ENCODE measurements around the gene IGFBP3. TPM values are rescaled to one million over a fixed set of nuclear protein-coding genes. Genes with fewer than 3 reads are reported as not detected.
A peak's percentile ranks its signal among the peaks of the same experiment; 100 is the strongest.

Gene IGFBP3
- polyA plus RNA-seq (2013, experiment 1 of 2): 947 TPM
- 926 TPM for polyA plus RNA-seq (2013, experiment 2 of 2)

GRCh38 chr7:45920502-45921380 lies at the start of gene IGFBP3:
Gene IGFBP3 (minus strand): TSS chr7:45921272. CDS start chr7:45921140, 132 bp downstream.
- no peaks in the 10 kb centered on the region for H3K9me3 ChIP-seq (ENCODE audit: control insufficient read depth, low read length)
- H3K4me1 ChIP-seq (ENCODE audit: control insufficient read depth, insufficient read depth, low read depth, low read length): peaks cover 27% of the 10 kb centered on the region
- H3K4ac ChIP-seq (ENCODE audit: low read depth in 1 of 2, low read length in 2 of 2): peak within 1 kb of the TSS; percentile 60 to 86
- under 1% methylated on average over 50 of the region's 111 CpGs for WGBS
- H3K79me1 ChIP-seq (replicated peaks; ENCODE audit: low read length, poor library complexity, severe bottlenecking): no peaks in the 10 kb centered on the region
- H3K18ac ChIP-seq (ENCODE audit: low read depth in 1 of 2, low read length in 2 of 2): peak within 1 kb of the TSS; percentile 81 to 87
- no peak within 1 kb of the TSS for H2BK5ac ChIP-seq (ENCODE audit: low read depth, low read length, poor library complexity, severe bottlenecking)
- peak; percentile 67 for DNase-seq
- H4K8ac ChIP-seq (ENCODE audit: low read length): peak within 1 kb of the TSS; percentile 61
- H3K27me3 ChIP-seq (ENCODE audit: control insufficient read depth in 1 of 2, insufficient read depth in 1 of 2, low read length in 2 of 2): peaks cover 20 to 23% of the 10 kb centered on the region in 2 experiments
- H3K4me3 ChIP-seq (ENCODE audit: insufficient read depth in 1 of 2, low read depth in 1 of 2, low read length in 2 of 2): peak within 1 kb of the TSS; percentile 66 to 88
- peak within 1 kb of the TSS; percentile 77 for H2BK120ac ChIP-seq (ENCODE audit: low read depth, low read length)
- peaks cover 3 to 15% of the 10 kb centered on the region in 2 experiments for H3K36me3 ChIP-seq (ENCODE audit: control insufficient read depth in 1 of 2, insufficient read depth in 2 of 2, low read depth in 1 of 2, low read length in 2 of 2)
- H4K91ac ChIP-seq (ENCODE audit: low read length): peak within 1 kb of the TSS; percentile 89
- H3K27ac ChIP-seq (ENCODE audit: low read length, poor library complexity, severe bottlenecking): peak within 1 kb of the TSS; percentile 3
- peak within 1 kb of the TSS; percentile 54 to 70 for H3K23ac ChIP-seq (ENCODE audit: low read length in 2 of 2)
- H2AFZ ChIP-seq (ENCODE audit: low read depth, low read length): peak within 1 kb of the TSS; percentile 88
- H2BK12ac ChIP-seq (ENCODE audit: low read length in 2 of 2): peak within 1 kb of the TSS; percentile 81 to 90
- peak within 1 kb of the TSS in 1 of 2 experiments; percentile 98 for H3K14ac ChIP-seq (ENCODE audit: low read length in 2 of 2)
- peak within 1 kb of the TSS; percentile 73 for H2BK15ac ChIP-seq (ENCODE audit: low read depth, poor library complexity, severe bottlenecking)
- H3K9ac ChIP-seq (ENCODE audit: low read length): peak within 1 kb of the TSS; percentile 76
- peak within 1 kb of the TSS; percentile 93 for H3K4me2 ChIP-seq (ENCODE audit: low read length, poor library complexity, severe bottlenecking)
- H2AK5ac ChIP-seq (ENCODE audit: low read length, severe bottlenecking): no peak within 1 kb of the TSS

DNA sequence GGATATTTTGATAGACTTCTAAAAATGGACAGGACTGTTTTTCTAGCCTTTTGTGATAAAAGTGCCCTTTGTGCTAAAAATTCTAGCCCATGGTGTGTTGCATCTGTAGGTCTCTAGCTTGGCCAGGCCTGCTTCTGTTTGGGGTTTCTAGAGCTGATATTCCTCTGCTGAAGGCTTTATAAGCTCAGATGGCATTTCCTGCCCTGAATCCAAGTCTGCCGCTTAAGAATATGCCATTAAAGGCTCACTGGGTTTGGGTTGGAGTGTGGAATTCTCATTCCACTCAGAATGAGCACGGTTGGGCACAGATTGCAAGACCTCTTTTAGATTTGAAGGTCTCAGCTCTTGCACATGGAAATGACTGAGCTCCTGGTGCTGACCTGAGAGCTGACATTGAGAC lies 49.4 kb upstream of the IGFBP3 start:
- WGBS: 76% methylated on average over 2 of the region's 2 CpGs
- no peak overlapping the region for H3K14ac ChIP-seq (ENCODE audit: low read length in 2 of 2)
- H2BK5ac ChIP-seq (ENCODE audit: low read depth, low read length, poor library complexity, severe bottlenecking): no peak overlapping the region
- no peak overlapping the region for H2AK5ac ChIP-seq (ENCODE audit: low read length, severe bottlenecking)
- peaks cover 0 to 14% of the 10 kb centered on the region in 2 experiments for H3K27me3 ChIP-seq (ENCODE audit: control insufficient read depth in 1 of 2, insufficient read depth in 1 of 2, low read length in 2 of 2)
- peak overlapping the region; percentile 60 for H2BK15ac ChIP-seq (ENCODE audit: low read depth, poor library complexity, severe bottlenecking)
- no peak overlapping the region for H3K9ac ChIP-seq (ENCODE audit: low read length)
- no peak overlapping the region for H3K4me2 ChIP-seq (ENCODE audit: low read length, poor library complexity, severe bottlenecking)
- H4K8ac ChIP-seq (ENCODE audit: low read length): no peak overlapping the region
- no peak overlapping the region for H3K18ac ChIP-seq (ENCODE audit: low read depth in 1 of 2, low read length in 2 of 2)
- no peak overlapping the region for H3K27ac ChIP-seq (ENCODE audit: low read length, poor library complexity, severe bottlenecking)
- H3K4me3 ChIP-seq (ENCODE audit: insufficient read depth in 1 of 2, low read depth in 1 of 2, low read length in 2 of 2): no peak overlapping the region
- no peaks in the 10 kb centered on the region for H3K36me3 ChIP-seq (ENCODE audit: control insufficient read depth in 1 of 2, insufficient read depth in 2 of 2, low read depth in 1 of 2, low read length in 2 of 2)
- no peak overlapping the region for H2BK120ac ChIP-seq (ENCODE audit: low read depth, low read length)
- H3K9me3 ChIP-seq (ENCODE audit: control insufficient read depth, low read length): no peaks in the 10 kb centered on the region
- H2BK12ac ChIP-seq (ENCODE audit: low read length in 2 of 2): no peak overlapping the region
- H3K79me1 ChIP-seq (replicated peaks; ENCODE audit: low read length, poor library complexity, severe bottlenecking): no peaks in the 10 kb centered on the region
- no peak overlapping the region for H2AFZ ChIP-seq (ENCODE audit: low read depth, low read length)
- no peak overlapping the region for H3K23ac ChIP-seq (ENCODE audit: low read length in 2 of 2)
- H4K91ac ChIP-seq (ENCODE audit: low read length): no peak overlapping the region
- H3K4me1 ChIP-seq (ENCODE audit: control insufficient read depth, insufficient read depth, low read depth, low read length): peaks cover 3% of the 10 kb centered on the region
- no peak for DNase-seq
- H3K4ac ChIP-seq (ENCODE audit: low read depth in 1 of 2, low read length in 2 of 2): no peak overlapping the region

DNA sequence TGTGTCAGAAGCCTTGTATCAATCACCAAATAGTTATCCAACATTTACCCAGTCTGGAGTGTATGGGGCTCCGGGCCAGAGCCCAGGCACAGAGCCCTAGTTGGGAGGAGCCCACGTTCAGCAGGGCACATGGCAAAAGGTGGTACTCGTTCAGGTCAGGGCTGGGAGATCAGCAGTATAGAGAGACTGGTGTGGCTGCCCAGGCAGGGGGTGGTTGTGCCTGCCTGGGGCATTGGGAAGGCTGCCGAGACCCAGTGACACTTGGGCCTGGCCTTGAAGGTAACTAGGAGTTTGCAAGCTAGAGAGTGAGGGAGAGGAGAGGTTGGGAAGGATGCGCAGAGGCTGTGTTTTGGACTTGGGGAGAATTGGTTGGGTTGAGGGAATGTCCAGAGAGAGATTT lies 48.9 kb upstream of the IGFBP3 start:
- Histone ChIP-seq H3K23ac (ENCODE audit: low read length in 2 of 2) (no peak overlapping the region), H3K18ac (ENCODE audit: low read depth in 1 of 2, low read length in 2 of 2) (peak overlapping the region in 1 of 2 experiments; percentile 18), H3K9me3 (ENCODE audit: control insufficient read depth, low read length) (no peaks in the 10 kb centered on the region), H4K8ac (ENCODE audit: low read length) (no peak overlapping the region), H2BK5ac (ENCODE audit: low read depth, low read length, poor library complexity, severe bottlenecking) (no peak overlapping the region), H3K4ac (ENCODE audit: low read depth in 1 of 2, low read length in 2 of 2) (no peak overlapping the region), H3K79me1 (replicated peaks; ENCODE audit: low read length, poor library complexity, severe bottlenecking) (no peaks in the 10 kb centered on the region), H3K9ac (ENCODE audit: low read length) (no peak overlapping the region), H3K27ac (ENCODE audit: low read length, poor library complexity, severe bottlenecking) (no peak overlapping the region), H3K4me3 (ENCODE audit: insufficient read depth in 1 of 2, low read depth in 1 of 2, low read length in 2 of 2) (no peak overlapping the region), H2BK120ac (ENCODE audit: low read depth, low read length) (no peak overlapping the region), H2AK5ac (ENCODE audit: low read length, severe bottlenecking) (no peak overlapping the region), H3K27me3 (ENCODE audit: control insufficient read depth in 1 of 2, insufficient read depth in 1 of 2, low read length in 2 of 2) (peaks cover 0 to 14% of the 10 kb centered on the region in 2 experiments), H3K14ac (ENCODE audit: low read length in 2 of 2) (no peak overlapping the region), H3K4me2 (ENCODE audit: low read length, poor library complexity, severe bottlenecking) (no peak overlapping the region), H2BK15ac (ENCODE audit: low read depth, poor library complexity, severe bottlenecking) (no peak overlapping the region), H3K4me1 (ENCODE audit: control insufficient read depth, insufficient read depth, low read depth, low read length) (peaks cover 3% of the 10 kb centered on the region), H3K36me3 (ENCODE audit: control insufficient read depth in 1 of 2, insufficient read depth in 2 of 2, low read depth in 1 of 2, low read length in 2 of 2) (no peaks in the 10 kb centered on the region), H2BK12ac (ENCODE audit: low read length in 2 of 2) (peak overlapping the region in 1 of 2 experiments; percentile 5), H4K91ac (ENCODE audit: low read length) (peak overlapping the region; percentile 16), H2AFZ (ENCODE audit: low read depth, low read length) (no peak overlapping the region)
- no peak for DNase-seq
- 80% methylated on average over 5 of the region's 5 CpGs for WGBS

- no peak overlapping the region for H2BK5ac ChIP-seq (ENCODE audit: low read depth, low read length, poor library complexity, severe bottlenecking)
- H2BK12ac ChIP-seq (ENCODE audit: low read length in 2 of 2): no peak overlapping the region
- no peak overlapping the region for H4K91ac ChIP-seq (ENCODE audit: low read length)
- H3K36me3 ChIP-seq (ENCODE audit: control insufficient read depth in 1 of 2, insufficient read depth in 2 of 2, low read depth in 1 of 2, low read length in 2 of 2): no peaks in the 10 kb centered on the region
- WGBS: 97% methylated on average over 6 of the region's 10 CpGs
- H2AK5ac ChIP-seq (ENCODE audit: low read length, severe bottlenecking): no peak overlapping the region
- peaks cover 0 to 14% of the 10 kb centered on the region in 2 experiments for H3K27me3 ChIP-seq (ENCODE audit: control insufficient read depth in 1 of 2, insufficient read depth in 1 of 2, low read length in 2 of 2)
- no peak overlapping the region for H2AFZ ChIP-seq (ENCODE audit: low read depth, low read length)
- no peak overlapping the region for H2BK120ac ChIP-seq (ENCODE audit: low read depth, low read length)
- H3K9me3 ChIP-seq (ENCODE audit: control insufficient read depth, low read length): no peaks in the 10 kb centered on the region
- H3K23ac ChIP-seq (ENCODE audit: low read length in 2 of 2): no peak overlapping the region
- H3K4ac ChIP-seq (ENCODE audit: low read depth in 1 of 2, low read length in 2 of 2): no peak overlapping the region
- H4K8ac ChIP-seq (ENCODE audit: low read length): no peak overlapping the region
- no peak overlapping the region for H3K18ac ChIP-seq (ENCODE audit: low read depth in 1 of 2, low read length in 2 of 2)
- H3K4me1 ChIP-seq (ENCODE audit: control insufficient read depth, insufficient read depth, low read depth, low read length): no peaks in the 10 kb centered on the region
- no peaks in the 10 kb centered on the region for H3K79me1 ChIP-seq (replicated peaks; ENCODE audit: low read length, poor library complexity, severe bottlenecking)
- H3K4me2 ChIP-seq (ENCODE audit: low read length, poor library complexity, severe bottlenecking): no peak overlapping the region
- H3K4me3 ChIP-seq (ENCODE audit: insufficient read depth in 1 of 2, low read depth in 1 of 2, low read length in 2 of 2): no peak overlapping the region
- no peak overlapping the region for H3K27ac ChIP-seq (ENCODE audit: low read length, poor library complexity, severe bottlenecking)
- no peak for DNase-seq
- no peak overlapping the region for H3K9ac ChIP-seq (ENCODE audit: low read length)
- no peak overlapping the region for H2BK15ac ChIP-seq (ENCODE audit: low read depth, poor library complexity, severe bottlenecking)
- no peak overlapping the region for H3K14ac ChIP-seq (ENCODE audit: low read length in 2 of 2)
Measured at GRCh38 chr7:45968856-45969541, 47.9 kb upstream of the IGFBP3 start.
